ENCODE data around the gene AMIGO1.

AMIGO1 gene

DNA sequence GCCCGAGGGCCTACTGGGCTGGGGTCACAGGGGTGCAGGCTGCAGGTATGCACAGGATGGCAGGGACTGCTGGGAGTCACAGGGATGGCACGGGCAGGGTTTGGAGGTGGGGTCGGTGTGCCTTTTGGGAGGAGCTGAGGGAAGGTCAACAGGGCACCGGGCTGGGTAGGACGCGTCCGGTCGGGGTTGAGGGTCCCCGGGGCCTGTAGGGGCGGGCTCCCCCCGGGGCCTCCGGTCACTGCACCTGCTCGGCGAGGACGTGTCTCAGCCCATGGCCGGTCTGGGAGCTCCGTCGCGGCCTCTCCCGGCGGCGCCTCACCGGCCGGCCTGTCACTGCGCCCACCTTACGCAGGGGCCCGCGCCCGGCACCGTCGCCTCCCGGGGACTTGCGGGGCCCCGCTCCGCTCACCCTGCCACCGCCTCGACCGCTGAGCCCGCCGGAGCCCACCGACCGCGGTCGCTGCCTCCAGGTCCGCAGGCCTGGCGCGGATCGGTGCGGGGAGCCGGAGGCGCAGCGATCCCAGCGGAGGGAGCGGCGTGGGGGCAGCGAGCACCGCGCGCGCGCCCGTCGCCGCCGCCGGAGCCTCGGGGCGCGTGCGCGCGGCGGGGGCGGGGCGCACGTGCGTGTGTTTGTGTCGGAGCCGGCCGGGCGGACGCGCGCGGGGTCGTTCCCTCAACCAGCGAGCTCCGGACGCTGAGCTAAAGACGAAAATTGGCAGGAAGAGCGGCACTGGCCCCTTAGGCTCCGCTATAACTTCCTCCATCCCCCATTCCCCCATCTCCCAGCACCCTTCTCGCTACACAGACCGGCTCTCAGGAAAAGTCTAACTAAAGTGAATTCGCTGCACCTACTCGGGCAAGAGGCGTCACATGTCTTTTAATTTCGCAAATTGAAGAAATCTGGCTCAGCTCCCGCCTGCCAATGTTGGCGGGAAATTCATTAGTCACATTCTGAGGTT, at the start of gene AMIGO1:
Gene AMIGO1, minus strand, starts transcription at position 552 of the 959 bp plus-strand sequence. CDS start 815 bp downstream, outside the sequence.
- H3K9me3 ChIP-seq (ENCODE audit: control insufficient read depth, insufficient read depth, low read length), result no peaks in the 10 kb centered on the region
- H3K27me3 ChIP-seq (ENCODE audit: control insufficient read depth, insufficient read depth, low read length), result peaks cover 8% of the 10 kb centered on the region; the same call in 1 of the 2 replicates
- no CpG with 5 or more reads among the region's 100 CpGs for WGBS (ENCODE audit: insufficient coverage, insufficient read length)
- H3K4me1 ChIP-seq (ENCODE audit: control insufficient read depth, insufficient read depth, low read length), result peaks cover 5% of the 10 kb centered on the region; the same call in 1 of the 2 replicates
- no peak for DNase-seq (ENCODE audit: low read depth, low spot score)
- peak within 1 kb of the TSS; percentile 98 for H3K4me3 ChIP-seq (ENCODE audit: low read length)
- no peaks in the 10 kb centered on the region; the same call in 1 of the 2 replicates for H3K36me3 ChIP-seq (ENCODE audit: control insufficient read depth, insufficient read depth, low read length)
- H3K27ac ChIP-seq (ENCODE audit: low read length), result no peak within 1 kb of the TSS

GRCh38 chr1:109557520-109557919, 48.0 kb upstream of the AMIGO1 start:
- Histone ChIP-seq H3K9me3 (ENCODE audit: control insufficient read depth, insufficient read depth, low read length) (no peaks in the 10 kb centered on the region), H3K4me3 (ENCODE audit: low read length) (no peak overlapping the region), H3K27ac (ENCODE audit: low read length) (no peak overlapping the region), H3K36me3 (ENCODE audit: control insufficient read depth, insufficient read depth, low read length) (no peaks in the 10 kb centered on the region), H3K4me1 (ENCODE audit: control insufficient read depth, insufficient read depth, low read length) (no peaks in the 10 kb centered on the region), H3K27me3 (ENCODE audit: control insufficient read depth, insufficient read depth, low read length) (no peaks in the 10 kb centered on the region)
- WGBS (ENCODE audit: insufficient coverage, insufficient read length), result no CpG with 5 or more reads among the region's 5 CpGs
- DNase-seq (ENCODE audit: low read depth, low spot score), result no peak

DNA sequence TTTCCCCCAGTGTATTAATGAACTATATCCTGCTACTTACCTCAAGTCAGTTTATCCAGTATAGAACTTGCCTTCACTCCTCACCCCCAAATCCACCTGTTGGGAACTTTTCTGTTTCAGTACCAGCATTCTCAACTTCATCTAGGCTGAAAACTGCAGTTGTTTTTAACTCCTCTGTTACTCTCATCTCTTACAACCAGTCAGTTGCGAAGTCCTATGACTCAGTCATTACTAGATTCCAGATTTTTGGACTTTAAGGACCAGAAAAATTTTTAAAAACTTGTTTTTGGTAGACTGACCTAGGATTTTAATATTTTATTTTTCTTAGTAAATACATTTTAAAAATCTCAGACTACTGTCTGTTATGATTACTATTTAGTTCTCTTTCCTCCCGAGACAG, 47.0 kb upstream of the AMIGO1 start:
- no peak for DNase-seq (ENCODE audit: low read depth, low spot score)
- H3K27ac ChIP-seq (ENCODE audit: low read length), result no peak overlapping the region
- no peak overlapping the region for H3K4me3 ChIP-seq (ENCODE audit: low read length)
- H3K27me3 ChIP-seq (ENCODE audit: control insufficient read depth, insufficient read depth, low read length), result no peaks in the 10 kb centered on the region
- no peaks in the 10 kb centered on the region for H3K9me3 ChIP-seq (ENCODE audit: control insufficient read depth, insufficient read depth, low read length)
- no peaks in the 10 kb centered on the region for H3K4me1 ChIP-seq (ENCODE audit: control insufficient read depth, insufficient read depth, low read length)
- WGBS (ENCODE audit: insufficient coverage, insufficient read length), result no CpG with 5 or more reads among the region's 2 CpGs
- H3K36me3 ChIP-seq (ENCODE audit: control insufficient read depth, insufficient read depth, low read length), result no peaks in the 10 kb centered on the region

GRCh38 chr1:109548321-109549267, 39.1 kb upstream of the AMIGO1 start, which contains the start of gene GNAI3:
TSS of gene GNAI3 (plus strand) at chr1:109548615. CDS start at chr1:109548721, 106 bp downstream.
- H3K9me3 ChIP-seq (ENCODE audit: control insufficient read depth, insufficient read depth, low read length), result no peaks in the 10 kb centered on the region
- WGBS (ENCODE audit: insufficient coverage, insufficient read length), result no CpG with 5 or more reads among the region's 68 CpGs
- no peaks in the 10 kb centered on the region for H3K27me3 ChIP-seq (ENCODE audit: control insufficient read depth, insufficient read depth, low read length)
- DNase-seq (ENCODE audit: low read depth, low spot score), result peak; percentile 74
- peak within 1 kb of the TSS; percentile 95 for H3K4me3 ChIP-seq (ENCODE audit: low read length)
- H3K36me3 ChIP-seq (ENCODE audit: control insufficient read depth, insufficient read depth, low read length), result no peaks in the 10 kb centered on the region
- no peaks in the 10 kb centered on the region for H3K4me1 ChIP-seq (ENCODE audit: control insufficient read depth, insufficient read depth, low read length)
- H3K27ac ChIP-seq (ENCODE audit: low read length), result no peak within 1 kb of the TSS

DNA sequence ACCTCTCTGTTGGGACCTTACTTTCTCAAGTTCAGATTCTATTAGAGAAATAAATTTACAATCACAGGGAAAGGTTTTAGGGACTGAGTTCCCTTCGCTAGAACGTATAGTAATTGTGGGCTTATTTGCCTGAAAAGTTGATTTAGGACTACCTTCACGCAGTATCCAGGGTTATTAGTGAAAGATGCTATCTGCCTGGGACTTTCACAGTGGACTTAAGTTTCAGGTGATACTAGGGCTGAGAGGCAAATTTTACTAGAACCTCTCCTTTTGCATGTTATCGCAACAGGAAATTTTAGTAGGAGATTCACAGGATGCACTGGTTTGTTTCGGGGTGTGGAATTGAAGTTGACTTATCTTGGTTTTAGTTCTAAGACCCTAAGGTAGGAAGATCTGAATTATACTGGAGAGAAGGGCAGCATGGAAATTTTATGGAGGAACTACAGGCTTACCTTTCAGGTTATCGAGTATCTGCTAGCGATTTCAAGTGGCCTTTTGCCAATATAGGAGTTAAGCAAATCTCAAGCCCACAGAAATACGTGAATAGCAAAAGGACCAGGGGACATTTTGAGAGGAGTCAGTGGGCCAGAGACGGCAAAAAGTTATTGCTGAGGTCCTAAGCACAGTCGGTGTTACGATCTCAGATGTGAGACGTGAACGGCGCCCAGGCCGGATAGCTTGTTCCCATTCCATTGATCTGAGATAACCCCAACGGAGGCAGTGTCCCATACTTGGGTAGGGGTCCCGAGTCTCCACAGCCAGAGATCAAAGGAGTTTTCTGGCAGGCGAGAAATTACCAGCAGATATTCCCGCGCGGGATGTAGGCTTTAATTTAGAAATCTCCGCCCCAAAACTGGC, 38.2 kb upstream of the AMIGO1 start:
- Histone ChIP-seq H3K27ac (ENCODE audit: low read length) (no peak overlapping the region), H3K9me3 (ENCODE audit: control insufficient read depth, insufficient read depth, low read length) (no peaks in the 10 kb centered on the region), H3K4me3 (ENCODE audit: low read length) (peak overlapping the region; percentile 95; the same call in 1 of the 2 replicates), H3K4me1 (ENCODE audit: control insufficient read depth, insufficient read depth, low read length) (no peaks in the 10 kb centered on the region), H3K27me3 (ENCODE audit: control insufficient read depth, insufficient read depth, low read length) (no peaks in the 10 kb centered on the region), H3K36me3 (ENCODE audit: control insufficient read depth, insufficient read depth, low read length) (no peaks in the 10 kb centered on the region)
- no CpG with 5 or more reads among the region's 22 CpGs for WGBS (ENCODE audit: insufficient coverage, insufficient read length)
- no peak for DNase-seq (ENCODE audit: low read depth, low spot score)

DNA sequence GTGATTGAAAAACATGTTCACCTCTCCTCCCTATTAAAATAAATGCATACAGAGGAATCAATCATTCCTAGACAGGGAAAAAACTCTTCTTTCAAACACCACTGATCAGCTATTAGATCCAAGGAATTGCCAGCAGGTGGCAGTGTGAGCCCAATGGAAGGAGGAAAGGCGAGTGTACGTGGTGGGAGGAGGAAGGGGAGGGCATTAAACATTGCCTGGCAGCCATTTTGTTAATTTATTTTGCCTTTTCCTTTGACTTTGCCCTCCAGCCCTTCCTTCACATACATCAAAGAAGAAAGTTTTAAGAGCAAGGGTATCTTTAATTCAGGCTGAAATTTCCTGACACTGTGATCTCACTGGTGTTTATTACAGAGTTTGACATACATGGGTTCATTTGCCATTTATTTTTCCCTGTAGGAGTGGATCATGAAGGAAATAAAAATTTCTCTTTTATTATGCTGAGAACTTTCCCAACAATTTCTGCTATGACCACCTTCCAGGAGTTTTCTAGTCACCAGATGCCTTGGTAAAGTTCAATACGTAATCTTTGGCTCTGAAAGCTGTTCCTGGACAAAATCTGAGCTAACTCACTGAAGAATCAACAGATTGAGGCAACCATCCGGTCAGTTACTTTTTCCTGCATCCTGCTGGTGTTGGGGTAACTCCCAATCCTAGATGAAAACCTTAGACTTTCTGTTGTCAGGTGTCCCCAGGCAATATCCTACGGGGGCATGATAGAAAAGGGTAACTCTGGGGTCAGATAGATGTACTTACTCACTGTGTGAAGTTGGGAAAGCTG, 37.0 kb upstream of the AMIGO1 start:
- no peak overlapping the region for H3K27ac ChIP-seq (ENCODE audit: low read length)

GRCh38 chr1:109543988-109544735, 34.6 kb upstream of the AMIGO1 start:
- H3K4me1 ChIP-seq (ENCODE audit: control insufficient read depth, insufficient read depth, low read length), result no peaks in the 10 kb centered on the region
- no peaks in the 10 kb centered on the region for H3K36me3 ChIP-seq (ENCODE audit: control insufficient read depth, insufficient read depth, low read length)
- DNase-seq (ENCODE audit: low read depth, low spot score), result no peak
- H3K27me3 ChIP-seq (ENCODE audit: control insufficient read depth, insufficient read depth, low read length), result no peaks in the 10 kb centered on the region
- WGBS (ENCODE audit: insufficient coverage, insufficient read length), result no CpG with 5 or more reads among the region's 14 CpGs
- no peak overlapping the region for H3K27ac ChIP-seq (ENCODE audit: low read length)
- H3K4me3 ChIP-seq (ENCODE audit: low read length), result no peak overlapping the region
- H3K9me3 ChIP-seq (ENCODE audit: control insufficient read depth, insufficient read depth, low read length), result no peaks in the 10 kb centered on the region

More for the DNA sequence above, 37.0 kb upstream of the AMIGO1 start:
- no peaks in the 10 kb centered on the region for H3K27me3 ChIP-seq (ENCODE audit: control insufficient read depth, insufficient read depth, low read length)
- H3K4me3 ChIP-seq (ENCODE audit: low read length), result no peak overlapping the region
- WGBS (ENCODE audit: insufficient coverage, insufficient read length), result no CpG with 5 or more reads among the region's 5 CpGs
- H3K9me3 ChIP-seq (ENCODE audit: control insufficient read depth, insufficient read depth, low read length), result no peaks in the 10 kb centered on the region
- H3K4me1 ChIP-seq (ENCODE audit: control insufficient read depth, insufficient read depth, low read length), result no peaks in the 10 kb centered on the region
- H3K36me3 ChIP-seq (ENCODE audit: control insufficient read depth, insufficient read depth, low read length), result no peaks in the 10 kb centered on the region
- peak; percentile 68 for DNase-seq (ENCODE audit: low read depth, low spot score)

DNA sequence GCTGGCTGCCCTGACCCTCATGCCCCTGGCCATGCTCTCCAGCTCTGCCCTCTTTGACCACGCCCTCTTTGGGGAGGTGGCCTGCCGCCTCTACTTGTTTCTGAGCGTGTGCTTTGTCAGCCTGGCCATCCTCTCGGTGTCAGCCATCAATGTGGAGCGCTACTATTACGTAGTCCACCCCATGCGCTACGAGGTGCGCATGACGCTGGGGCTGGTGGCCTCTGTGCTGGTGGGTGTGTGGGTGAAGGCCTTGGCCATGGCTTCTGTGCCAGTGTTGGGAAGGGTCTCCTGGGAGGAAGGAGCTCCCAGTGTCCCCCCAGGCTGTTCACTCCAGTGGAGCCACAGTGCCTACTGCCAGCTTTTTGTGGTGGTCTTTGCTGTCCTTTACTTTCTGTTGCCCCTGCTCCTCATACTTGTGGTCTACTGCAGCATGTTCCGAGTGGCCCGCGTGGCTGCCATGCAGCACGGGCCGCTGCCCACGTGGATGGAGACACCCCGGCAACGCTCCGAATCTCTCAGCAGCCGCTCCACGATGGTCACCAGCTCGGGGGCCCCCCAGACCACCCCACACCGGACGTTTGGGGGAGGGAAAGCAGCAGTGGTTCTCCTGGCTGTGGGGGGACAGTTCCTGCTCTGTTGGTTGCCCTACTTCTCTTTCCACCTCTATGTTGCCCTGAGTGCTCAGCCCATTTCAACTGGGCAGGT, 33.9 kb upstream of the AMIGO1 start:
- no peaks in the 10 kb centered on the region for H3K36me3 ChIP-seq (ENCODE audit: control insufficient read depth, insufficient read depth, low read length)
- WGBS (ENCODE audit: insufficient coverage, insufficient read length), result no CpG with 5 or more reads among the region's 24 CpGs

More for the DNA sequence above, 33.9 kb upstream of the AMIGO1 start:
- H3K27ac ChIP-seq (ENCODE audit: low read length), result no peak overlapping the region
- no peak for DNase-seq (ENCODE audit: low read depth, low spot score)
- no peaks in the 10 kb centered on the region for H3K9me3 ChIP-seq (ENCODE audit: control insufficient read depth, insufficient read depth, low read length)
- H3K4me3 ChIP-seq (ENCODE audit: low read length), result no peak overlapping the region
- H3K27me3 ChIP-seq (ENCODE audit: control insufficient read depth, insufficient read depth, low read length), result no peaks in the 10 kb centered on the region
- H3K4me1 ChIP-seq (ENCODE audit: control insufficient read depth, insufficient read depth, low read length), result no peaks in the 10 kb centered on the region
